ENCODE measurements around the gene BRINP2.

Gene BRINP2

GRCh38 chr1:177142010-177142409 is 28.7 kb upstream of the BRINP2 start:
- TF ChIP-seq CTCF (IDR thresholded peaks at IDR 0.05; ENCODE audit: insufficient read depth, low read depth, low read length, missing control alignments) = no peak
- no peak overlapping the region for H3K4me3 ChIP-seq (ENCODE audit: low read depth, low read length)
- DNase-seq (ENCODE audit: low read depth) = no peak

- no peak overlapping the region for H3K4me3 ChIP-seq (ENCODE audit: low read depth, low read length)
- no peak for DNase-seq (ENCODE audit: low read depth)
- no peak for TF ChIP-seq CTCF (IDR thresholded peaks at IDR 0.05; ENCODE audit: insufficient read depth, low read depth, low read length, missing control alignments)
Measured at GRCh38 chr1:177142791-177143271, 27.9 kb upstream of the BRINP2 start.

GRCh38 chr1:177145106-177146070 is 25.4 kb upstream of the BRINP2 start:
- TF ChIP-seq CTCF (IDR thresholded peaks at IDR 0.05; ENCODE audit: insufficient read depth, low read depth, low read length, missing control alignments) = no peak
- DNase-seq (ENCODE audit: low read depth) = no peak
- H3K4me3 ChIP-seq (ENCODE audit: low read depth, low read length) = no peak overlapping the region

GRCh38 chr1:177146499-177146898 is 24.3 kb upstream of the BRINP2 start:
- H3K4me3 ChIP-seq (ENCODE audit: low read depth, low read length) = no peak overlapping the region
- DNase-seq (ENCODE audit: low read depth) = no peak
- TF ChIP-seq CTCF (IDR thresholded peaks at IDR 0.05; ENCODE audit: insufficient read depth, low read depth, low read length, missing control alignments) = no peak

- no peak for TF ChIP-seq CTCF (IDR thresholded peaks at IDR 0.05; ENCODE audit: insufficient read depth, low read depth, low read length, missing control alignments)
- no peak overlapping the region for H3K4me3 ChIP-seq (ENCODE audit: low read depth, low read length)
- DNase-seq (ENCODE audit: low read depth) = no peak
Measured at GRCh38 chr1:177162243-177162642, 8.5 kb upstream of the BRINP2 start.

GRCh38 chr1:177163844-177164379 is 6.8 kb upstream of the BRINP2 start:
- no peak overlapping the region for H3K4me3 ChIP-seq (ENCODE audit: low read depth, low read length)
- no peak for TF ChIP-seq CTCF (IDR thresholded peaks at IDR 0.05; ENCODE audit: insufficient read depth, low read depth, low read length, missing control alignments)
- no peak for DNase-seq (ENCODE audit: low read depth)
